SJSA1 (cell line): ENCODE data around the gene LIPG. TPM values are rescaled to one million over a fixed set of nuclear protein-coding genes. Genes with fewer than 3 reads are reported as not detected.
A peak's percentile ranks its signal among the peaks of the same experiment; 100 is the strongest.
"Not testable (repeated sequence)": the region's sequence is repeated elsewhere in the genome, so short reads cannot be mapped to it uniquely, and the experiment has no call there.

Experiments used
- DNase-seq, 2 experiments: peaks; one replicate each; pipeline ENCODE4 v3.0.0-alpha.2; 2015 to 2020; ENCODE audit warnings: low spot score in 2 of 2, low read depth in 1 of 2
- H3K27ac ChIP-seq: fragments of 250-450 bp; sonication (Bioruptor Pico); 2 replicates; pipeline ENCODE4 v1.5.1; 2020; ENCODE audit warnings: mild to moderate bottlenecking, moderate library complexity
- H3K27me3 ChIP-seq: fragments of 250-450 bp; sonication (Bioruptor Pico); replicated peaks from 2 replicates; pipeline ENCODE4 v1.5.1; 2020; ENCODE audit warnings: mild to moderate bottlenecking, moderate library complexity
- H3K36me3 ChIP-seq: fragments of 250-450 bp; sonication (Bioruptor Pico); 2 replicates; pipeline ENCODE4 v1.5.1; 2020; ENCODE audit warnings: mild to moderate bottlenecking
- H3K4me1 ChIP-seq: fragments of 250-450 bp; sonication (Bioruptor Pico); replicated peaks from 2 replicates; pipeline ENCODE4 v1.6.1; 2021; ENCODE audit warnings: mild to moderate bottlenecking
- H3K4me3 ChIP-seq: fragments of 250-450 bp; sonication (Bioruptor Pico); 2 replicates; pipeline ENCODE4 v1.5.1; 2020; ENCODE audit warnings: mild to moderate bottlenecking
- H3K9me3 ChIP-seq: fragments of 250-450 bp; sonication (Bioruptor Pico); replicated peaks from 2 replicates; pipeline ENCODE4 v1.5.1; 2020; ENCODE audit warnings: mild to moderate bottlenecking
- total RNA-seq: library from RNA; depleted of rRNA; stranded (reverse); fragments of >200 nt; shearing (Covaris generic); gene quantifications from 2 replicates; pipeline ENCODE4 v1.2.3, GENCODE V29; 2014; rRNA removed

Gene LIPG
- total RNA-seq, result 2.0 and 2.2 TPM in 2 replicates

DNA sequence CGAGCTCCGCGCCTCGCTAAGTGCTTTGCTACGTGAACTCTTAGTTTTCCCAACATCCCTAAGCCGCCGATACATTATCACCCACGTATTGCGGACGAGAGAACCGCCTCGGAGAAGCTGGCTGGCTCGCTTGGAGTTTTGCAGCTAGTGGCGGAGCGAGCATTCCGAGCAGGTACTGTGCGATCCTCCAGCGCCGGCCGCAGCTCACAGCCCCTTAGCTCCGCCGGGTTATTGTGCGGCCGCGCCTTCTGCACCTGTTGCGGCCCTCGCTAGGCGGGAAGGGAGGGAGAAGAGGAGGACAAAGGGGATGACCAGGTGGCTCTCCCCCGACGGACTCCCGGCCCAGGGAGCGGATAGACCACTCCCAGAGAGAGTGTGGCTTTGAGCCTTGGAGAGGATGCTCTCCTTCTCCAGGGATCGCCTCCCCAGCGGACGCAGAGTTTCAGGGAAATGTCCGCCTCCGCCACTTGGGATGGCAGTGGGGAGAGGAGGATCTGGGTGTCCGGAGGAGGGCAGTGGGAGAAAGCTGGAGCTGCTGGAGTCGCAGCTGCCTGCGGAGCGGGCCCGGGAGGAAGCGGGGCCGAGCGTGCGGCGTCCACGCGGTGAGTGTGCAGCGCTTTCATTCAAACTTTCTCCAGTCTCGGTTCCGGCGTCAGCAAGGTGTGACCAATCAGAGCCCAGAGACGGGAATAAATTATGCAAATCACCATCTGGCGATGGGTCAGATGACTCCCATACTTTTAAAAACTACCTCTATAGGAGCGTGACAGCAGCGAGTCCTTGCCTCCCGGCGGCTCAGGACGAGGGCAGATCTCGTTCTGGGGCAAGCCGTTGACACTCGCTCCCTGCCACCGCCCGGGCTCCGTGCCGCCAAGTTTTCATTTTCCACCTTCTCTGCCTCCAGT, at the start of gene LIPG:
LIPG (plus strand) TSS at position 769 of the 905 bp plus-strand sequence. CDS start 252 bp downstream, outside the sequence.
- Histone ChIP-seq H3K27me3 (peaks cover 25% of the 10 kb centered on the region), H3K9me3 (no peaks in the 10 kb centered on the region), H3K4me1 (peaks cover 33% of the 10 kb centered on the region), H3K4me3 (peak within 1 kb of the TSS; percentile 15), H3K36me3 (no peaks in the 10 kb centered on the region), H3K27ac (no peak within 1 kb of the TSS)
- peak; percentile 40 to 56 for DNase-seq

DNA sequence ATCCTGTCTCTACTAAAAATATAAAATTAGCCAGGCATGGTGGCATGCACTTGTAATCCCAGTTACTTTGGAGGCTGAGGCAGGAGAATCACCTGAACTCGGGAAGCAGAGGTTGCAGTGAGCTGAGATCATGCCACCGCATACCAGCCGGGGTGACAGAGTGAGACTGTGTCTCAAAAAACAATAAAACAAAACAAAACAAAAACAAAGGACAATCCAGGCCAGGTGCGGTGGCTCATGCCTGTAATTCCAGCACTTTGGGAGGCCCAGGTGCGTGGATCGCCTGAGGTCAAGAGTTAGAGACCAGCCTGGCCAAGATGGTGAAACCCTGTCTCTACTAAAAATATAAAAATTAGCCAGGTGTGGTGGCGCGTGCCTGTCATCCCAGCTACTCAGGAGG, 49.0 kb upstream of the LIPG start:
- not testable (repeated sequence) for H3K4me3 ChIP-seq, DNase-seq, H3K4me1 ChIP-seq, H3K27me3 ChIP-seq, H3K9me3 ChIP-seq, H3K36me3 ChIP-seq, H3K27ac ChIP-seq

DNA sequence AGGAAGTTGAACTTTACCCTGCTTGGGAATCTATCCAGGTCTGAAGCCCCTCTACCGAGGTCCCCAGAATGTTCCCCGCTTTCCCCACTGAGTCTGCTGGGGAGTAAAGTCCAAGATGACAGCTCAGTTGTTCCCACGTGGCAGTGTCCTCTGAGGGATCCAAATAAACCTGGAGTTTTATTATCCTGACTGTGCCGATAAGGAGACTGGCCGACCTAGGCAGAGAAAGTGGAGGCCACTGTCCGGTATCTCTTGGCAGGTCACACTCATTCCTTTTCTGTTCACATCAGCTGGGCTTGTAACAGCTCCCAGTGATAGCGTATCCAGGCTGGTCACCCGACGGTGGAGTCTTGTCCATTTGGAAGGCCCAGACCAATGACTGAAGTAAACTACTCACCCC, 47.3 kb upstream of the LIPG start:
- Histone ChIP-seq H3K4me1 (peaks cover 12% of the 10 kb centered on the region), H3K9me3 (no peaks in the 10 kb centered on the region), H3K27me3 (no peaks in the 10 kb centered on the region), H3K27ac (no peak overlapping the region), H3K4me3 (no peak overlapping the region), H3K36me3 (no peaks in the 10 kb centered on the region)
- no peak for DNase-seq

DNA sequence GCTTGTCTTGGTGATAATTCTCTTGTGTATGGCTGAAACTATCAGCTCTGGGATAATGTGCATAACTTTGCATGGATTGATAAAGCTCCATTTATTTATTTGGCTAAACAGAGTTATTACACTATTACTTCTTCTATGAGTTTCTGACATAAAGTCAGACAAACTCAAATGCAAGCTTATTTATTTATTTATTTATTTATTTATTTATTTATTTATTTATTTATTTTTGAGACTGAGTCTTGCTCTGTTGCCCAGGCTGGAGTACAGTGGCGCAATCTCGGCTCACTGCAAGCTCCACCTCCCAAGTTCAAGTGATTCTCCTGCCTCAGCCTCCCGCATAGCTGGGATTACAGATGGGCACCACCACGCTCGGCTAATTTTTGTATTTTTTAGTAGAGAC, 46.9 kb upstream of the LIPG start:
- not testable (repeated sequence) for DNase-seq, H3K36me3 ChIP-seq, H3K27me3 ChIP-seq, H3K4me3 ChIP-seq, H3K9me3 ChIP-seq, H3K27ac ChIP-seq
- H3K4me1 ChIP-seq, result peaks cover 16% of the 10 kb centered on the region

DNA sequence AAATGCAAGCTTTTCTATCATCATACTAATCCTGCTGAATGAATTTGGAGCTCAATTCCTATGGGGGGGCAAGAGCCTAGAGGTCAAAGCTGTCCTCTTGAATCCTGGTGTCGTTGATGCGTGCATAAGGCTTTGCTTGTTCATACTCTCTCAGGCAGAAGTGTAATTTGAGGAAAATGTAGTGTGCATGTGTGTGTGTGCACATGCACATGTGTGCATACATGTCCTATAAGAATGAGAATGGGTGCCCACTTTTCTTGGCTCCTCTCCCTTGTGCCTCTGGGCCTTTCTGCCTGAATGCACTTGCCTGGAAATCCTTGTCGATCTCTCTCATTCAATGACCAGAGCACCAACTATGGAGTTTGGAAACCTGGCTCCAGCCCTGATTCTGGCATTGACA, 46.3 kb upstream of the LIPG start:
- H3K4me1 ChIP-seq, result peaks cover 21% of the 10 kb centered on the region
- H3K27me3 ChIP-seq, result no peaks in the 10 kb centered on the region
- no peaks in the 10 kb centered on the region for H3K36me3 ChIP-seq
- H3K9me3 ChIP-seq, result no peaks in the 10 kb centered on the region
- DNase-seq, result no peak
- no peak overlapping the region for H3K27ac ChIP-seq
- H3K4me3 ChIP-seq, result no peak overlapping the region

DNA sequence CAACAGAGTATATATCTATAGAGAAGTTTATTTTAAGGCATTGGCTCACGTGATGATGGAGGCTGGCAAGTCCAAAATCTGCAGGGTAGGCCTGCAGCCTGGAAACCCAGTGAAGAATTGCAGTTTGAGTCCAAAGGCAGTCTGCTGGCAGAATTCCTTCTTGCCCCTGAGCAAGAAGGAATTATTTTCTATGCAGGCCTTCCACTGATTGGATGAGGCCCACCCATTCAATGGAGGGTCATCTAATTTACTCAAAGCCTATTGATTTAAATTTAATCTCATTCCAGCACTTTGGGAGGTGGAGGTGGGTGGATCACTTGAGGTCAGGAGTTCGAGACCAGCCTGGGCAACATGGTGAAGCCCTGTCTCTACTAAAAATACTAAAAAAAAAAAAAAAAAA, 44.4 kb upstream of the LIPG start:
- Histone ChIP-seq H3K4me3 (no peak overlapping the region), H3K36me3 (no peaks in the 10 kb centered on the region), H3K9me3 (no peaks in the 10 kb centered on the region), H3K4me1 (peaks cover 26% of the 10 kb centered on the region), H3K27me3 (no peaks in the 10 kb centered on the region), H3K27ac (no peak overlapping the region)
- DNase-seq, result no peak

DNA sequence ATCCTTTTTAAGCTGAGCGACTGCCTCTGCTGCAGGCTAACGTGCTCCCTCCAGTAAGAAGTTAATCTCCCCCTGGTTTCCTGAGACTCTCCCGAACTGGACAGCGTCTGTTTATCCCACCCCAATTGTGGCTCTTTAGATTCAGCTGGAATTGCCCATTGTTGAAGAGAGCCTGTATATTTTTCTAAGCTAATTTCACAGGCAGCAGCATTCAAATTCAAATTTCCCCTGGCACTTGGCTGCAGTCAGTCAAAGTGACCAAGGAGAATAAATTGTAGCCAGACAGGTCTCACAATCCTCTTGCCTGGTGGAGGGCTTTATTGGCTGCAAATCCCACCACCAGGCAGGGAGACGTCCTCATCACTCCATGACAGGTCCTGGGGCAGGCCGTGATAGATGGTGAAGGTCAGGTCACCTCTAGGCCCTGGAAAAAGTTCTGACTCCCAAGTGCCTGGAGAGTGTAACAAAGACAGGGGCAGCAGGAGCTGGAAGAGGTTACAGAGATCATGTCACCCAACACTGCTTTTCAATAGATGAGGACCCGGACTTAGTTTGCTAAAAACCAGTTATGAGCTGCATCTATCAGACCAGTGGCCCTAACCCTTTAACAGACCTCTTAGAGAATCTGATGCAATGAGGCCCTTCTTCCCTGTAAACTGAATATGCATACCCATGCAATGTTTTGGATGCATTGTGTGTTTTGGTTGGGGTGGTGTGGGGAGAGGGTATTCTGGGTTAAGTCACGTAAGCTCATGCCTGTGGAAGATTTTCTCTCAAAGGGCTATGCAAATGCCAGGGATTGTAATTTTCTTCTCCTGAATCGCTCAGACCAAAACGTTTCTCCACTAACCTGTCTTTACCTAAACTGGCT, 42.5 kb upstream of the LIPG start:
- Histone ChIP-seq H3K9me3 (no peaks in the 10 kb centered on the region), H3K4me1 (peaks cover 27% of the 10 kb centered on the region), H3K4me3 (no peak overlapping the region), H3K36me3 (no peaks in the 10 kb centered on the region), H3K27ac (peak overlapping the region; percentile 28; the same call in 1 of the 2 replicates), H3K27me3 (no peaks in the 10 kb centered on the region)
- DNase-seq, result peak in 1 of 2 experiments; percentile 55

DNA sequence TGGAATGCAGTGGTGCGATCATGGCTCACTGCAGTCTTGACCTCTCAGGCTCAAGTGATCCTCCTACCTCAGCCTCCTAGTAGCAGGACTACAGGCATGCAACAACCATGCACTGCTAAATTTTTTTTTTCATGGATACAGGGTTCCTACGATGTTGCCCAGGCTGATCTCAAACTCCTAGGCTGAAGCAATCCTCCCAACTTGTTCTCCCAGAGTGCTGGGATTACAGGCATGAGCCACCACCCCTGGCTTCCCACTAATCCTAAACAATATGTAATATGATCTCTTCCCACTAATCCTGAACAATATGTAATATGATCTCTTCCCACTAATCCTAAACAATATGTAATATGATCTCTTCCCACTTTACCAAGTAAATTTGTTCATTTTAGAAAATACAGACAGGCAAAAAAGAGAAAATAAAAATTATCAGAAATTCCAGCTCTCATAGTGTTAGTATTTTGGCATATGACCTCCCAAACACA, 41.2 kb upstream of the LIPG start:
- DNase-seq, result no peak
- Histone ChIP-seq H3K27me3 (no peaks in the 10 kb centered on the region), H3K4me3 (no peak overlapping the region)

DNA sequence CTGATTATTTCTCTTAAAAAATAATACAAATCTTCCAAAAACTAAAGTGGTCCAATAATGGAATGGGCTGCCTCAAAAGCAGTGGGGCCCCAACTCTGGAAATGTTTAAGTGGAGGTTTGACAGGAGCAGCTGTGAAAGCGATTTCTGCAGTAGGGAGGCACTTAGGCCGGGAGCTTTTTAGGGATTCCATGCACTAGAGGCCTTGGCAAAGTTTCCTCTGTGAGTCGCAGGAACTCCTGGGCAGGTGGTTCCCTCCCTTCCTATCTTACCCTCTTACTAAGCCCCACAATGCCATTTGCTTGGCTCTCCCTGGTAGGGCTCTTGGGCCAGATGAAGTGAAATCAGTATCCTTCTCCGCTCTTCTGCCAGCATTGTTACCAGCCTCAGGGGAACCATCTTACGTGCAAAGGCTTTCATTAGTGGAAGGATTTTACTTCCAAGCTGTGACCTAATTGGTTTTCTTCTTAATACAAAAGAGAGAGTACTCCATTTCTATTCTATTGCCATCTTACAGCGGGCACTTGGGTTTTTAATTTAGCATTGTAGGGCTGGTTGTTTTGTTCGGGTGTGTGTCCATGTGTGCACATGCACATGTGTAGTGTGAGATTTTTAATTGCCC, 40.5 kb upstream of the LIPG start:
- H3K36me3 ChIP-seq, result no peaks in the 10 kb centered on the region
- peaks cover 34% of the 10 kb centered on the region for H3K4me1 ChIP-seq
- no peak overlapping the region for H3K4me3 ChIP-seq
- no peak overlapping the region for H3K27ac ChIP-seq
- H3K27me3 ChIP-seq, result no peaks in the 10 kb centered on the region
- H3K9me3 ChIP-seq, result no peaks in the 10 kb centered on the region
- no peak for DNase-seq

More for the DNA sequence above, 41.2 kb upstream of the LIPG start:
- Histone ChIP-seq H3K4me1 (peaks cover 34% of the 10 kb centered on the region), H3K36me3 (no peaks in the 10 kb centered on the region), H3K9me3 (no peaks in the 10 kb centered on the region), H3K27ac (no peak overlapping the region)

DNA sequence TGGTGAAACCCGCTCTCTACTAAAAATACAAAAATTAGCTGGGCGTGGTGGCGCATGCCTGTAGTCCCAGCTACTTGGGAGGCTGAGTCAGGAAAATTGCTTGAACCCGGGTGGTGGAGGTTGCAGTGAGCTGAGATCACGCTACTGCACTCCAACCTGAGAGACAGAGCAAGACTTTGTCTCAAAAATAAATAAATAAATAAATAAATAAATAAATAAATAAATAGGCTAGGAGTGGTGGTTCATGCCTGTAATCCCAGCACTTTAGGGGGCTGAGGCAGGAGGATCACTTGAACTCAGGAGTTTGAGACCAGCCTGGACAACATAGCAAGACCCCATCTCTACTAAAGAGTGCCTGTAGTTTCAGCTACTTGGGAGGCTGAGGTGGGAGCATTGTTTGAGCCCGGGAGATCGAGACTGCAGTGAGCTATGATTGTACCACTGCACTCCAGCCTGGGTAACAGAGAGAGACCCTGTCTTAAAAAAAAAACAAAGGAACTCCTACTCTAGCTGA, 38.2 kb upstream of the LIPG start:
- H3K27ac ChIP-seq, H3K27me3 ChIP-seq, H3K9me3 ChIP-seq, H3K36me3 ChIP-seq, DNase-seq, H3K4me3 ChIP-seq: not testable (repeated sequence)
- H3K4me1 ChIP-seq, result peaks cover 50% of the 10 kb centered on the region

DNA sequence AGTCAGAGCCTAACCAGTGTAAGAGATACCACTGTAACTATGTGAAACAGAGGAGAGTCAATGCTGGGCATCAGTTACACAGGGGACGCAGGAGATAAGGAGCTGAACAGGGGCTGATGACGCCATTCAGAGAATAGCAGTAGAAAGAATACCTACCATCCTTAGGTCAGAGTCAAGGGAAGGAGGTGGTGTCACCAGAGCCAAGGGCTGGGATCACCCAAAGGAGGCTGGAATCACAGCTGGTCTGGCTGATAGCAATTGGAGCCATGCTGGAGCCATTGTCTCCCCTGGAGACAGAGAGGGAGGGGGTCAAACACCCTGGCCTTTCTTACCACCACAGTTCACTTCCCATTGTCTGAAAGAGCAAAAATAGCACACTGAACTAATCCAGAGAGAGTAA, 37.5 kb upstream of the LIPG start:
- Histone ChIP-seq H3K36me3 (no peaks in the 10 kb centered on the region), H3K4me3 (no peak overlapping the region), H3K27ac (no peak overlapping the region), H3K9me3 (no peaks in the 10 kb centered on the region), H3K27me3 (no peaks in the 10 kb centered on the region), H3K4me1 (peaks cover 50% of the 10 kb centered on the region)
- DNase-seq, result no peak

DNA sequence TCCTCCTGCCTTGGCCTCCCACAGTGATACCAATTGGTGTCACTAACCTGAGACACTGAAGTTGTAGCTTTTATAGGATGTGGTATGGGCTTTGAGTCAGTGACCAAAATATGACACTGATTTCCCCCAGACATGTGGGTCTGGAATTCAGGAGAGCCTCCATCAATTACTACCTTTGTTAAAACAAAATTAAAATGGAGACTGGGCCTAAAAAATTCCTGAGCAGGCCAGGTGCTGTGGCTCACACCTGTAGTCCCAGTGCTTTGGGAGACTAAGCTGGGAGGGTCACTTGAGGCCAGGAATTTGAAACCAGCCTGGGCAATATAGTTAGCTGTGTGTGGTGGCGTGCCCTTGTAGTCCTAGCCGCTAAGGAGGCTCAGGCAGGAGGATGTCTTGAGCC, 36.9 kb upstream of the LIPG start:
- Histone ChIP-seq H3K27ac (no peak overlapping the region), H3K4me1 (peaks cover 50% of the 10 kb centered on the region), H3K9me3 (no peaks in the 10 kb centered on the region), H3K27me3 (no peaks in the 10 kb centered on the region), H3K4me3 (no peak overlapping the region), H3K36me3 (no peaks in the 10 kb centered on the region)
- DNase-seq, result no peak

DNA sequence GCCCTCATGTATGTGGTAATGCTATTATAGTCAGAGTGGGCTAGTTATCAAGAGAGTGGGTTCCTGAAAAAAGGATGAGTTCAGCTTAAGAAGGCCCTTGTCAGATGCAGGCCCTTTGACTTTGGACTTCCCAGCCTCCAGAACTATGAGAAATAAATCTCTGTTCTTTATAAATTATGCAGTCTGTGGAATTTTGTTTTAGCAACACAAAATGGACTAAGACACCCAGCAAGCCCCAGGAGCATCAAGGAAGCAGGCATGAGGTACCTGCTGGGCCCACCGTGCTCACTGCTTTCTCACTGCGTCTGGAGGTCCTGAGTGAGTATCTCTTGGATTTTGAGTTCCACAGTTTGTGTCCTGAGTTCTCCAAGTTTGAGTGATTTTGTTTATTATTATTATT, 35.9 kb upstream of the LIPG start:
- Histone ChIP-seq H3K27ac (no peak overlapping the region), H3K9me3 (no peaks in the 10 kb centered on the region), H3K27me3 (no peaks in the 10 kb centered on the region), H3K4me3 (no peak overlapping the region), H3K36me3 (no peaks in the 10 kb centered on the region), H3K4me1 (peaks cover 45% of the 10 kb centered on the region)
- no peak for DNase-seq
